H1 (cell line): Measurements from ENCODE around the gene TRABD2A. TPM values are rescaled to one million over a fixed set of nuclear protein-coding genes. Genes with fewer than 3 reads are reported as not detected.

Source experiments
- CTCF ChIA-PET: fragments of 300-600 bp; sonication (Branson Sonifier 250); formaldehyde crosslinking; loops from one replicate; lab custom pipeline; 2021; ENCODE audit not compliant: partially characterized antibody; lab: Charles Lee
- POLR2A ChIA-PET: fragments of 300-600 bp; sonication (Branson Sonifier 250); formaldehyde crosslinking; loops from one replicate; lab custom pipeline; 2021; ENCODE audit warnings: inconsistent platforms; ENCODE audit not compliant: partially characterized antibody; lab: Charles Lee
- DNase-seq, 2 experiments: peaks; one replicate each; pipeline versions ENCODE4 v3.0.0 to v3.0.0-alpha.2; 2010 to 2022; ENCODE audit warnings: low spot score in 2 of 2, low read depth in 1 of 2, mixed read lengths in 1 of 2
- FAIRE-seq: peaks from 2 replicates; lab custom pipeline; 2011; peaks lifted over from hg19 to GRCh38; lab: Jason Lieb, UNC
- H2AFZ ChIP-seq: 2 replicates; pipeline ENCODE4 v1.8.1; 2012; ENCODE audit warnings: low read length, inconsistent platforms
- H2AK5ac ChIP-seq: 2 replicates; pipeline ENCODE4 v1.6.1; 2013; ENCODE audit warnings: low read depth, low read length
- H2BK120ac ChIP-seq: replicated peaks from 2 replicates; pipeline ENCODE3; 2013; ENCODE audit warnings: low read depth, low read length, inconsistent platforms
- H2BK12ac ChIP-seq: 2 replicates; pipeline ENCODE4 v1.6.1; 2013; ENCODE audit warnings: low read depth, low read length
- H2BK15ac ChIP-seq: 2 replicates; pipeline ENCODE4 v1.6.1; 2013; ENCODE audit warnings: low read length
- H2BK20ac ChIP-seq: 2 replicates; pipeline ENCODE4 v1.6.1; 2013; ENCODE audit warnings: low read length
- H2BK5ac ChIP-seq: 2 replicates; pipeline ENCODE4 v1.6.1; 2013; ENCODE audit warnings: low read depth, low read length
- H3K14ac ChIP-seq: 2 replicates; pipeline ENCODE4 v1.6.1; 2013; ENCODE audit warnings: inconsistent platforms; ENCODE audit not compliant: insufficient read length
- H3K18ac ChIP-seq: 2 replicates; pipeline ENCODE4 v1.6.1; 2013; ENCODE audit warnings: low read length; ENCODE audit errors: extremely low read depth
- H3K23ac ChIP-seq: 2 replicates; pipeline ENCODE4 v1.6.1; 2013; ENCODE audit warnings: inconsistent platforms; ENCODE audit not compliant: insufficient read length
- H3K23me2 ChIP-seq: 2 replicates; pipeline ENCODE4 v1.6.1; 2013; ENCODE audit warnings: low read depth, low read length
- H3K27ac ChIP-seq: 2 replicates; pipeline ENCODE4 v1.6.1; 2011; ENCODE audit warnings: low read depth, low read length, inconsistent platforms
- H3K27me3 ChIP-seq, 4 experiments: replicated peaks in 1 of 4; 1 replicate in 1 of 4; 2 replicates in 3 of 4; pipeline versions ENCODE4 v1.6.1 to v1.8.1; 2011 to 2013; ENCODE audit warnings: low read length in 3 of 4, mild to moderate bottlenecking in 3 of 4, inconsistent platforms in 2 of 4, mixed read lengths in 2 of 4, moderate library complexity in 1 of 4; ENCODE audit not compliant: control insufficient read depth in 3 of 4, insufficient read depth in 3 of 4; ENCODE audit errors: extremely low read depth in 1 of 4
- H3K36me3 ChIP-seq, 4 experiments: 2 replicates each; pipeline versions ENCODE4 v1.6.1 to v1.8.1; 2011 to 2013; ENCODE audit warnings: mild to moderate bottlenecking in 4 of 4, low read length in 3 of 4, moderate library complexity in 2 of 4, control low read depth in 1 of 4, inconsistent platforms in 1 of 4; ENCODE audit not compliant: insufficient read depth in 4 of 4, control insufficient read depth in 2 of 4
- H3K4ac ChIP-seq: replicated peaks from 2 replicates; pipeline ENCODE3; 2013; ENCODE audit warnings: low read length, low read depth, mixed read lengths, inconsistent platforms; ENCODE audit not compliant: insufficient read length
- H3K4me1 ChIP-seq, 4 experiments: replicated peaks in 1 of 4; 1 replicate in 1 of 4; 2 replicates in 3 of 4; pipeline versions ENCODE4 v1.6.1 to v1.8.1; 2011 to 2013; ENCODE audit warnings: low read length in 3 of 4, inconsistent platforms in 2 of 4, mixed read lengths in 1 of 4; ENCODE audit not compliant: insufficient read depth in 4 of 4, control insufficient read depth in 3 of 4
- H3K4me2 ChIP-seq, 2 experiments: 2 replicates each; pipeline versions ENCODE4 v1.6.1 to v1.8.1; 2011 to 2013; ENCODE audit warnings: low read depth in 2 of 2, low read length in 2 of 2, control low read depth in 1 of 2, inconsistent platforms in 1 of 2, mild to moderate bottlenecking in 1 of 2; ENCODE audit not compliant: insufficient read depth in 1 of 2
- H3K4me3 ChIP-seq, 4 experiments: fragments of 200-600, 300-600 bp in 1 of 4; sonication (generic), shearing (Covaris generic), sonication (Bioruptor Twin) in 1 of 4; 2 replicates each; pipeline versions ENCODE4 v1.5.1 to v1.8.1; 2011 to 2016; ENCODE audit warnings: low read length in 4 of 4, low read depth in 3 of 4, control low read depth in 2 of 4, inconsistent platforms in 2 of 4, mild to moderate bottlenecking in 2 of 4, mixed read lengths in 1 of 4, moderate library complexity in 1 of 4; ENCODE audit not compliant: insufficient read depth in 2 of 4; ENCODE audit errors: extremely low read depth in 1 of 4
- H3K56ac ChIP-seq: replicated peaks from 2 replicates; pipeline ENCODE3; 2013; ENCODE audit warnings: low read depth, mild to moderate bottlenecking, mixed read lengths, low read length, inconsistent platforms; ENCODE audit not compliant: insufficient read length
- H3K79me1 ChIP-seq: 2 replicates; pipeline ENCODE4 v1.6.1; 2013; ENCODE audit warnings: low read depth, low read length, control low read depth
- H3K79me2 ChIP-seq, 2 experiments: 2 replicates each; pipeline versions ENCODE4 v1.6.1 to v1.8.1; 2012 to 2013; ENCODE audit warnings: low read length in 2 of 2, mild to moderate bottlenecking in 2 of 2, inconsistent platforms in 1 of 2; ENCODE audit not compliant: insufficient read depth in 2 of 2, control insufficient read depth in 1 of 2
- H3K9ac ChIP-seq, 4 experiments: replicated peaks in 1 of 4; 1 replicate in 1 of 4; 2 replicates in 3 of 4; pipeline versions ENCODE4 v1.6.1 to v1.8.1; 2011 to 2013; ENCODE audit warnings: low read depth in 3 of 4, low read length in 3 of 4, control low read depth in 2 of 4, mild to moderate bottlenecking in 2 of 4, moderate library complexity in 2 of 4, inconsistent platforms in 1 of 4; ENCODE audit errors: extremely low read depth in 1 of 4
- H3K9me3 ChIP-seq, 2 experiments: 2 replicates each; pipeline versions ENCODE4 v1.6.1 to v1.8.1; 2012 to 2013; ENCODE audit warnings: mild to moderate bottlenecking in 2 of 2, moderate library complexity in 2 of 2, control low read depth in 1 of 2, inconsistent platforms in 1 of 2, low read depth in 1 of 2, low read length in 1 of 2, mixed read lengths in 1 of 2; ENCODE audit not compliant: insufficient read depth in 2 of 2
- H4K20me1 ChIP-seq, 2 experiments: replicated peaks in 1 of 2; 2 replicates each; pipeline versions ENCODE3 to v1.8.1; 2011 to 2013; ENCODE audit warnings: inconsistent platforms in 2 of 2, low read length in 2 of 2, mild to moderate bottlenecking in 1 of 2; ENCODE audit not compliant: insufficient read depth in 2 of 2, control insufficient read depth in 1 of 2
- H4K5ac ChIP-seq: 2 replicates; pipeline ENCODE4 v1.6.1; 2013; ENCODE audit warnings: low read length, low read depth, mixed read lengths, inconsistent platforms; ENCODE audit not compliant: insufficient read length
- H4K8ac ChIP-seq: 2 replicates; pipeline ENCODE4 v1.8.0; 2013; ENCODE audit warnings: mild to moderate bottlenecking, moderate library complexity, low read length, inconsistent platforms; ENCODE audit not compliant: insufficient read depth; ENCODE audit errors: extremely low read depth
- H4K91ac ChIP-seq: replicated peaks from 2 replicates; pipeline ENCODE3; 2013; ENCODE audit warnings: low read length, mixed read lengths, inconsistent platforms; ENCODE audit not compliant: insufficient read length
- ATF2 ChIP-seq: IDR thresholded peaks from 2 replicates; pipeline ENCODE4 v1.6.1; 2012; ENCODE audit warnings: low read length, inconsistent platforms
- CBX8 ChIP-seq: fragments of 300-800, 300-1000 bp; sonication (generic); IDR thresholded peaks from 2 replicates; pipeline ENCODE4 v1.7.1; 2016; ENCODE audit warnings: low read depth, low read length, borderline replicate concordance
- EGR1 ChIP-seq: IDR thresholded peaks from 2 replicates; pipeline ENCODE4 v1.6.1; 2011; ENCODE audit warnings: low read depth, low read length, borderline replicate concordance
- JUN ChIP-seq: IDR thresholded peaks from 2 replicates; pipeline ENCODE4 v1.6.1; 2011; ENCODE audit warnings: low read depth, mild to moderate bottlenecking, improper control_type of control experiment, low read length
- JUND ChIP-seq: IDR thresholded peaks from 2 replicates; pipeline ENCODE4 v1.6.1; 2011; ENCODE audit warnings: mild to moderate bottlenecking, improper control_type of control experiment, low read length
- POLR2A ChIP-seq, 2 experiments: IDR thresholded peaks; 1 replicate in 1 of 2; 2 replicates in 1 of 2; pipeline ENCODE4 v1.6.1; 2011; ENCODE audit warnings: low read depth in 2 of 2, low read length in 2 of 2, mild to moderate bottlenecking in 2 of 2; ENCODE audit errors: control extremely low read depth in 1 of 2
- RFX5 ChIP-seq: IDR thresholded peaks from 2 replicates; pipeline ENCODE4 v1.6.1; 2011; ENCODE audit warnings: low read depth, low read length, improper control_type of control experiment, borderline replicate concordance
- SIN3A ChIP-seq, 2 experiments: IDR thresholded peaks in 1 of 2; conservative IDR thresholded peaks in 1 of 2; 2 replicates each; pipeline ENCODE4 v1.6.1; 2011 to 2012; ENCODE audit warnings: low read length in 2 of 2, improper control_type of control experiment in 1 of 2, low read depth in 1 of 2, mild to moderate bottlenecking in 1 of 2
- SIRT6 ChIP-seq: IDR thresholded peaks from one replicate; pipeline ENCODE4 v1.7.1; 2012; ENCODE audit warnings: low read length, inconsistent platforms
- SP4 ChIP-seq: IDR thresholded peaks from 2 replicates; pipeline ENCODE4 v1.6.1; 2012; ENCODE audit warnings: low read length, inconsistent platforms
- ZNF274 ChIP-seq: IDR thresholded peaks from 2 replicates; pipeline ENCODE4 v1.7.0; 2012; ENCODE audit warnings: low read length, borderline replicate concordance; ENCODE audit errors: extremely low read depth
- WGBS, 2 experiments: shearing (Covaris generic) in 1 of 2; methylation state at CpG; one replicate each; pipeline versions ENCODE4 v1.1.6 to v1.1.7; 2013 to 2015; ENCODE audit warnings: low lambda C conversion rate in 2 of 2, mixed read lengths in 2 of 2, inconsistent platforms in 1 of 2, low coverage in 1 of 2, missing lambda C conversion rate in 1 of 2; ENCODE audit not compliant: insufficient replicate concordance in 2 of 2, insufficient coverage in 1 of 2, insufficient read length in 1 of 2; ENCODE audit errors: extremely low coverage in 1 of 2, missing lambda C conversion rate in 1 of 2; 5-methylcytosine and 5-hydroxymethylcytosine counted together
- polyA plus RNA-seq, 7 experiments: library from polyadenylated mRNA; depleted of rRNA in 3 of 7; stranded (reverse) in 5 of 7; unstranded in 2 of 7; fragments of >200 nt in 5 of 7; fragments of 200-250 nt in 2 of 7; gene quantifications; 1 replicate in 5 of 7; 2 replicates in 1 of 7; 4 replicates in 1 of 7; pipeline versions ENCODE4 v1.2.1 to v1.2.3, GENCODE V29; 2011 to 2013; ENCODE audit warnings: missing spikeins in 2 of 7, mixed read lengths in 2 of 7
- total RNA-seq: library from RNA; stranded (reverse); fragmentation: NEBNext Ultra II Directional; extraction: Animal tissue kit (Norgen Biotek cat#: 25700); gene quantifications from 2 replicates; pipeline ENCODE4 v1.2.1, GENCODE V29; 2021
- TF ChIP-seq, protein P1 (sequence below): IDR thresholded peaks from 2 replicates; pipeline ENCODE4 v1.6.1; 2011; ENCODE audit warnings: low read length, improper control_type of control experiment

The TRABD2A gene
- total and polyA plus RNA-seq, 2 of the 8 experiments (the other 6 are each of a cell fraction or from before 2014, with no cell fraction given): 17.3 to 18.6 TPM

DNA sequence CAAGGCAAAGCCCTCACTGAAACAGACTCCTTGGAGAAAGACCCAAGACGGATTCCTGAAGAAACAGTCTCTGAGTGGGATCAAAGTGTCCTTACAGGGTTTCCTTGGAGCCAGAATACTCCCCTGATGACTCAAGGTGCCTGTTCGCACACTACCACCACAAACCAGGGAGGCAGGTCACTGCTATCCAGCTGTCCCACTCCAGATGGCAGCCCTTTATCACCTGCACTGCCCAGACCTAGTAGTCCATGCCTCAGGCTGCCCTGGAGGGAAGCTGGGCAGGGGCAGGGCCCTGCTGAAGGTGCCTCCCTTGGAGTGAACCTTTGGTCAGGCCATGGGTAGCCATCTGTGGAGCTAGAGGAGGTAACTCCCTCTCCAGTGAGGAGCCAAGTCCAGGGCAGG lies 34.1 kb downstream of the TRABD2A start:
- H3K79me2 ChIP-seq: no peaks in the 10 kb centered on the region
- H2BK120ac ChIP-seq: no peak overlapping the region
- no peak overlapping the region for H3K27ac ChIP-seq
- H3K4me3 ChIP-seq: no peak overlapping the region
- no peak overlapping the region for H2BK20ac ChIP-seq
- H4K8ac ChIP-seq: no peak overlapping the region
- H3K14ac ChIP-seq: no peak overlapping the region
- 0 out of 2 replicates have a peak, but pooled peaks cover 2% of the 10 kb centered on the region for H3K79me1 ChIP-seq
- H2AK5ac ChIP-seq: no peak overlapping the region; the same call in 1 of the 2 replicates
- no peak overlapping the region for H2BK12ac ChIP-seq
- no peaks in the 10 kb centered on the region for H3K36me3 ChIP-seq
- FAIRE-seq (no peak), DNase-seq (no peak)
- WGBS, 2 experiments: 93% methylated on average over 2 of the region's 2 CpGs; no CpG with 5 or more reads in 1 of the 2 experiments
- no peak overlapping the region for H2BK15ac ChIP-seq
- no peaks in the 10 kb centered on the region for H3K23me2 ChIP-seq
- H2AFZ ChIP-seq: no peak overlapping the region
- H3K4me2 ChIP-seq: no peak overlapping the region
- H3K18ac ChIP-seq: no peak overlapping the region
- no peak overlapping the region for H3K4ac ChIP-seq
- H3K4me1 ChIP-seq: peaks cover 0 to 4% (median 0%) of the 10 kb centered on the region in 4 experiments; a peak in 1 of 7 replicates
- ChIA-PET POLR2A (no interaction called here), CTCF (interaction anchor here (1.3 to 4.4 kb wide), 5 partner anchors 10 to 19 kb away, joined by 3 to 20 read pairs (median 6); no protein-coding TSS in a partner anchor)
- H3K9ac ChIP-seq: no peak overlapping the region; a peak in 1 of 7 replicates
- H3K27me3 ChIP-seq: no peaks in the 10 kb centered on the region
- H3K56ac ChIP-seq: no peak overlapping the region
- H3K9me3 ChIP-seq: no peaks in the 10 kb centered on the region
- H4K5ac ChIP-seq: no peak overlapping the region
- H4K20me1 ChIP-seq: peaks cover 0 to 3% of the 10 kb centered on the region in 2 experiments
- H2BK5ac ChIP-seq: no peak overlapping the region
- no peak overlapping the region for H4K91ac ChIP-seq
- no peak overlapping the region for H3K23ac ChIP-seq
- TF ChIP-seq JUND (no peak), ATF2 (no peak), RFX5 (no peak), CBX8 (no peak), SP4 (no peak), JUN (no peak), POLR2A (IDR thresholded peaks at IDR 0.05; ENCODE audit: control extremely low read depth in 1 of 2, low read depth in 2 of 2, low read length in 2 of 2) (no peak), SIRT6 (no peak), SIN3A (conservative IDR thresholded peaks at IDR 0.05 in 1 of 2, IDR thresholded peaks at IDR 0.05 in 1 of 2; ENCODE audit: low read depth in 1 of 2, low read length in 2 of 2) (no peak), ZNF274 (no peak), EGR1 (no peak)
- TF ChIP-seq, protein P1, sequence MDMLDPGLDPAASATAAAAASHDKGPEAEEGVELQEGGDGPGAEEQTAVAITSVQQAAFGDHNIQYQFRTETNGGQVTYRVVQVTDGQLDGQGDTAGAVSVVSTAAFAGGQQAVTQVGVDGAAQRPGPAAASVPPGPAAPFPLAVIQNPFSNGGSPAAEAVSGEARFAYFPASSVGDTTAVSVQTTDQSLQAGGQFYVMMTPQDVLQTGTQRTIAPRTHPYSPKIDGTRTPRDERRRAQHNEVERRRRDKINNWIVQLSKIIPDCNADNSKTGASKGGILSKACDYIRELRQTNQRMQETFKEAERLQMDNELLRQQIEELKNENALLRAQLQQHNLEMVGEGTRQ: no peak
